Thoracic aorta (tissue), 2 donors: ENCODE measurements around the gene DMGDH. TPM values are rescaled to one million over a fixed set of nuclear protein-coding genes. Genes with fewer than 3 reads are reported as not detected.

ENCODE experiments used
- ATAC-seq: fragments of 150-250 bp; one replicate; pipeline ENCODE4 v1.8.0; 2017; ENCODE audit warnings: low read depth; ENCODE audit not compliant: insufficient number of reproducible peaks, low FRiP score
- DNase-seq: peaks from one replicate; pipeline ENCODE4 v3.0.0-alpha.2; 2020; ENCODE audit warnings: low spot score
- H3K27ac ChIP-seq, 2 donors: fragments of 200-600 bp; sonication (generic); 1 replicate in 1 of 2; 2 replicates in 1 of 2; pipeline ENCODE4 v1.5.1; 2016; ENCODE audit warnings: mild to moderate bottlenecking in 2 of 2, moderate library complexity in 2 of 2
- H3K27me3 ChIP-seq: fragments of 200-600 bp; sonication (generic); replicated peaks from 2 replicates; pipeline ENCODE4 v1.6.0; 2016; ENCODE audit warnings: mild to moderate bottlenecking; ENCODE audit not compliant: insufficient read depth
- H3K36me3 ChIP-seq: fragments of 200-600 bp; sonication (generic); one replicate; pipeline ENCODE4 v1.5.1; 2016
- H3K4me1 ChIP-seq, 2 donors: fragments of 200-600 bp; sonication (generic); 1 replicate in 1 of 2; 2 replicates in 1 of 2; pipeline versions ENCODE4 v1.5.1 to v1.6.0; 2016; ENCODE audit warnings: low read depth in 2 of 2, mild to moderate bottlenecking in 1 of 2; ENCODE audit not compliant: control insufficient read depth in 1 of 2
- H3K4me3 ChIP-seq: fragments of 200-600 bp; sonication (generic); 2 replicates; pipeline ENCODE4 v1.5.1; 2016; ENCODE audit warnings: mild to moderate bottlenecking
- H3K9me3 ChIP-seq: fragments of 200-600 bp; sonication (generic); 2 replicates; pipeline ENCODE4 v1.5.1; 2016
- CTCF ChIP-seq: fragments of 200-600 bp; sonication (generic); IDR thresholded peaks from one replicate; pipeline ENCODE4 v1.5.1; 2019; ENCODE audit warnings: antibody characterized with exemption
- total RNA-seq, 2 donors: library from RNA; depleted of rRNA; stranded (reverse); fragments of >200 nt; gene quantifications; one replicate each; pipeline versions ENCODE4 v1.1.0 to v1.2.3, GENCODE V29; 2016

Gene DMGDH
- total RNA-seq, 2 donors from 2014 or later = 0.85 to 0.95 TPM

- Histone ChIP-seq H3K27me3 (no peaks in the 10 kb centered on the region), H3K4me3 (no peak overlapping the region), H3K27ac (no peak overlapping the region), H3K9me3 (no peaks in the 10 kb centered on the region), H3K4me1 (no peaks in the 10 kb centered on the region), H3K36me3 (peaks cover 2% of the 10 kb centered on the region)
- DNase-seq = no peak
- no peak for TF ChIP-seq CTCF
- no peak for ATAC-seq
Observed at GRCh38 chr5:78959767-78960166, 109.7 kb downstream of the DMGDH start.

- H3K27ac ChIP-seq = no peak overlapping the region
- ATAC-seq (no peak), DNase-seq (no peak)
- H3K27me3 ChIP-seq = no peaks in the 10 kb centered on the region
- H3K36me3 ChIP-seq = peaks cover 2% of the 10 kb centered on the region
- no peaks in the 10 kb centered on the region for H3K9me3 ChIP-seq
- H3K4me1 ChIP-seq = no peaks in the 10 kb centered on the region
- no peak overlapping the region for H3K4me3 ChIP-seq
- TF ChIP-seq CTCF = no peak
Observed at GRCh38 chr5:78958672-78959445, 110.6 kb downstream of the DMGDH start.

- TF ChIP-seq CTCF = no peak
- DNase-seq (no peak), ATAC-seq (no peak)
- Histone ChIP-seq H3K4me3 (no peak overlapping the region), H3K27ac (no peak overlapping the region), H3K9me3 (no peaks in the 10 kb centered on the region), H3K27me3 (no peaks in the 10 kb centered on the region), H3K4me1 (no peaks in the 10 kb centered on the region), H3K36me3 (peaks cover 2% of the 10 kb centered on the region)
Observed at GRCh38 chr5:78956901-78957300, 112.6 kb downstream of the DMGDH start.

- ATAC-seq (no peak), DNase-seq (no peak)
- TF ChIP-seq CTCF = no peak
- Histone ChIP-seq H3K27ac (no peak overlapping the region), H3K27me3 (no peaks in the 10 kb centered on the region), H3K36me3 (no peaks in the 10 kb centered on the region), H3K4me3 (no peak overlapping the region), H3K4me1 (no peaks in the 10 kb centered on the region), H3K9me3 (no peaks in the 10 kb centered on the region)
Observed at GRCh38 chr5:78953092-78953800, 116.2 kb downstream of the DMGDH start.

Other genes with a start within 250 kb of the DMGDH start
- gene ARSB, start 84.4 kb downstream of the DMGDH start, total RNA-seq = 10 to 100 TPM; 26.1 to 36.0 TPM
- gene BHMT2, start 93 bp upstream of the DMGDH start, total RNA-seq = 10 to 100 TPM; 14.2 to 16.1 TPM
- 1 to 10 TPM in 1 of 2 donors, under 1 TPM in 1; 0.41 to 2.0 TPM for gene BHMT, start 42.1 kb upstream of the DMGDH start, total RNA-seq
- gene JMY, start 166.5 kb upstream of the DMGDH start, total RNA-seq = 10 to 100 TPM; 15.4 to 22.8 TPM